Activated gamma-delta T cell treated with Interleukin-2 at 50 U/mL for 16 hours (primary cell): ENCODE data around the gene HPS4.
"Not testable (repeated sequence)": the region's sequence is repeated elsewhere in the genome, so short reads cannot be mapped to it uniquely, and the experiment has no call there.

ENCODE experiments used
- DNase-seq: peaks from one replicate; pipeline ENCODE4 v3.0.0-alpha.2; 2020

The HPS4 gene

DNA sequence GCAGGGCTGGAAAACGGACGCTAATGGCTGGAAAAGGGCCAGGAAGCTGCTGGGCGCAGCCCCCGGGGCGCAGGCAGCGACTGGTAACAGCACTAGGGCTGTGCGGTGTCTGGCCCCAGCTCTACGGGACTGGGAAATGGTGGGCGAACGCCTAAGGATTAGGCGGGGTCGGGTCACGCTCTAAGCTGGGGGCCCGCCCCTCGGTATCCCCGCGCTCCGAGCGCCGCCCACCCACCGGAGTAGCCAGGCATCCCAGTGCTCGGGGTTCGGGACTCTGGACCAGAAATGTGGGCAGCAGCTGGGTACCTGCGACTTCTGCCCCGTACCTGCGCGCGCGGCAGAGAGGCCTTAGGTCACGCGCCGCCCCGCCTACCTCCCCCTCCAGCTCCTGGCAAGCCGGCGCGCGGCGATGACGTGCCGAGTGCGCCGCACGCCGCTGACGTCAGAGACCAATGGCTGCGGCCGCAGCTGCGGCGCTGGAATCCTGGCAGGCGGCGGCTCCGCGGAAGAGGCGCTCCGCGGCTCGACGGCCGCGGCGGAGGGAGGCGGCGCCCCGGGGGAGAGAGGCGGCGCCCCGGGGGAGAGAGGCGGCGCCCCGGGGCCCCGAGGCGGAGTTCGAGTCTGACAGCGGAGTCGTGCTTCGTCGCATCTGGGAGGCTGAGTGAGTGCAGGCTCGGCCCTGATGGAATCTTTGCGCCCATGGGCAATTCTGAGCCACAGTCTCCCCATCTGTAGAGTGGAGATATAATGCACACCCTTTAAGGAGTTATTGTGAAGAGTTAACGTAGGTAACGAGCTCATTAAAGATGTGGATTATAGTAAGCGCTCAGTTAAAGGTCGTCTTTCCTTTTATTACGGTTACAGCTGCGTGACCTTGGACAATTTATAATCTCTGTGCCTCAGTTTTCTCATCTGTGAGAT is at the start of gene HPS4, which contains the start of gene SRRD:
HPS4 (minus strand) TSS at position 345 of the 921 bp plus-strand sequence. CDS start 2,021 bp downstream, outside the sequence.
SRRD (plus strand) TSS at position 439 of the 921 bp plus-strand sequence; CDS start at position 453, 14 bp downstream.
- peak; percentile 88 for DNase-seq

DNA sequence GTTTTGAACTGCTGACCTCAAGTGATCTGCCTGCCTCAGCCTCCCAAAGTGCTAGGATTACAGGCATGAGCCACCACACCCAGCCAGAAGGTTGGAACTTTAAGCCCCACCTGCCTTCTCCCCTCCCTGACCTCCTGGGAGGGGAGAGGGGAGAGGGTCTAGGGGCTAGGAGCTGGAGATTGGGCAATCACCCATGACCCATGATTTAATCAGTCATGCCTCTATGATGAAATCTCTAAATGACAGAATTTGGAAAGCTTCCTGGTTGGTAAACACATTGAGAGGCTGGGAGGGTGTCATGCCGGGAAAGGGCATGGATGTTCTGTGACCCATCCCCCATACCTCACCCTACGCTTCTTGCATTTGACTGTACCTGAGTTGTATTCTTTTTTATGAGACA is 45.8 kb upstream of the HPS4 start:
- DNase-seq, result no peak

DNA sequence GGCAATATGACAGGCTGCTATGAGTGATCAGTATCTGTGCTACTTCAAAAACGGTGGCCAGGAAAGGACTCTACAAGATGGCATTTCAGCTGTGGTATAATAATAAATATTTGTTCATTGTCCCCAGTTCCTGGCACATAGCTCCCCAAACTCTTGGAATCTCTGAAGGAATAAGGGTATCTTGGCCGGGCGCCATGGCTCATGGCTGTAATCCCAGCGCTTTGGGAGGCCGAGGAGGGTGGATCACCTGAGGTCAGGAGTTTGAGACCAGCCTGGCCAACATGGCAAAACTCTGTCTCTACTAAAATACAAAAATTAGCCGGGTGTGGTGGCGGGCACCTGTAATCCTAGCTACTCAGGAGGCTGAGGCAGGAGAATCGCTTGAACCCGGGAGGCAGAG is 44.9 kb upstream of the HPS4 start:
- not testable (repeated sequence) for DNase-seq

DNA sequence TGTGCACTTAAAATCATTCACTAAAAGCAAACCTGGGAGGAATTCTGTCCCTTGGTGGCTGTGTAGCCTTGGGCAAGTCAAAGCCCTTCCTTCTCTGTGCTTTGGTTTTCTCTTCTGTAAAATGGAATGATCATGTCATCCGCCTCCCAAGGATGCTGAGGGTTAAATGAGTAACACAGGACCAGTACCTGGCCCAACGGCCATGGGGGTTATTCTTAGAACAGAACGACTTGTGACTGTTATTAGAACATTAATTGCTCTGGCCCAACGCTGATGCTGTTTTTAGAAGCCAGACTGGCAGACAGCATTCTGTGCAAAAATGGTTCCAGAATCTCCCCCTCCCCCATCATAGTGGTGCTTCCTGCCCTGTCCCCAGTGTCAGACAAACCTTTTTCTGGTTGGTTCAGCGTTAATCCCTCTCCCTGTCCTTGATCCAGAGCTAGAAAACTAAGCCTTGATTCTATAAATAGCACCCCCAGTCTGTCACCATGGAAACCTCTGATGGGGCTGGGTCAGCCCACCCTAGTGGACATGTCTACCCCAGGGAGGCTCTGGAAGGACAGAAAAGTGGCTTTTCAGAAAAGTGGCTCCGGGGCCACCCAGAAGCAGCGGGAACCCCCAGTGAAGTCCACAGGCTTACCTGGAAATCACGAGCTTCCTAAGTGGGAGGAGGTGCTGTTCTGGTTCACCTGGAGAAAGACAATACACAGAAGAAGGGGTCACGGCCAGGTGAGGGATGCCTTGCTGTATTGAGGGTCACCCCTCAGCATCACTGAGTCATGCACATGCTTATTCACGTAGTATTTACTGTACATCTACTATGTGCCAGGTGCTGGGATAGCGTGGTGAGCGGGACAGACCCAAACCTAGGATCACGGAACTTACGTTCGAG is 44.2 kb upstream of the HPS4 start:
- no peak for DNase-seq

DNA sequence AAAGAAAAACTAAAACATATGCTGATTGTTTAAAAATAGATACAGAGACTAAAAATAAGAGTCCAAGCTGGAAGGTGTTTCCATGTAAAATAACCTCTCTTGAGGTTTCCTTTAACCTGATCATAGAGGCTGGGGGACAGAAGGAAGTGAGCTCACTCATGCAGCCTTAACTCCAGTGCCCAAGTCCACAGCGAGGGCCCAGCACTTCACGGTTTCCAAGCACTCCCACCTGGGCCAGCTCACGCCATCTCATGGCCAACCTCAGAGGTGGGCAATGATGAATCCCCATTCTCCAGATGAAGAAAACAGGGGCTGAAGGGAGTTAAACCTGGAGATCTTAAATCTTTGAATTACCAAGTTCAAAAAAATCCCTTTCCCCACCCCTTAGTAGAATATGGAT is 43.6 kb upstream of the HPS4 start:
- no peak for DNase-seq

DNA sequence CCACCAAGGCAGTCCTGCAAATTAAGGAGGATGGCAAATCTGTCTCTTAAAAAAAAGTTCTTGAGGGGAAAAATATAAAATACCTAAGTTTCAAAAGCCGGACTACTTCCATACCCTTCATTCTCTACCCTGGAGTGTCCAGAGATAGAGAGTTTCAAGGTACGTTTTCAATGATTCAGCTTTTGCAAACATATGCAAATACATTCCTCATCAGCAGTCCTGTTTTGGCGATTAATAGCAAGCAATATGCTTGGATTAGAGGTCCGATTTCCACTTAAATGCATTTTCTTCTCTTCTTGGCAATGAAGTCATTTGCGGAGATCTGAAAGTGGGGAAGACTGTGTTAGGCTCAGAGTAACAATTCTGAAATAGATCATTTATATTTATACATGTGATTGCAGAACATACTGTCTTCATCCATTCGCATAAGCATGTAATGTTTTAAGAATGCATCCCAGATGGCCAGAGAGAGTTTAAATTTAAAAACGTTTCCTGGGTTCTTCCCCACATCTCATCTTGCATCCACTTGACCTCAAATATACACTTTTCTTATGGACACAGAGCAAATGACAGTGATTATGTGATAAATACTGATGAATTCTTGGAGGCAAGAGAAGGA is 42.5 kb upstream of the HPS4 start:
- DNase-seq, result no peak

DNA sequence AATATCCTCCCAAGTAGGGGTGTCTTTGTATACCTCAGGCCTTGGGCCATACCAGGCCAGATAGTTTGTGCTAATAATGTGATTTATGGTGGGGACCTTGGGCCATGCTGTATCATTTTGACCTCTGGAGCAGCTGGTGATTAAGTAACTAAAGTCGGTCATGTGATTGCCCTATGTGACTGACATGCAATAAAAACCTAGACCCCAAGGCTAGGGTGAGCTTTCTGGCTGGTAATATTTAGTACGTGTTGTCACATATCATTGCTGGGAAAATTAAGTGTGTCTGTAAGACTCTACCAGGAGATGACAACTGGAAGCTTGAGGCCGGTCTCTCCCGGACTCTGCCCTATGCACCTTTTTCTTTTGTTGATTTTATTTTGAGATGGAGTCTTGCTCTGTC is 41.3 kb upstream of the HPS4 start:
- DNase-seq, result no peak

DNA sequence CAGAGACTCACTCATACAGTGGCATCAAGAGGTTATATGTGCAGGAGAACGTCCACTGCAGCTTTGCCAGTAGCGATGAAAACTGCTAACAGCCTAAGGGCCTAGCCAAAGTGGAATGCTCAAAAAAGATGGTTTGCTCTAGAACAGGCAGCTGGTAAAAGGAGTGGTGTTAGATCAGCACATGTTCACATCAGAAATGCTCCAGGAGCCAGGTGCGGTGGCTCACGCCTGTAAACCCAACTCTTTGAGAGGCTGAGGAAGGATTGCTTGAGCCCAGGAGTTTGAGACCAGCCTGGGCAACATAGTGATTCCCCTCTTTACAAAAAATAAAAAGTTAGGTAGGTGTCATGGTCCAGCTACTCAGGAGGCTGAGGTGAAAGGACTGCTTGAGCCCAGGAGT is 39.0 kb upstream of the HPS4 start:
- no peak for DNase-seq

DNA sequence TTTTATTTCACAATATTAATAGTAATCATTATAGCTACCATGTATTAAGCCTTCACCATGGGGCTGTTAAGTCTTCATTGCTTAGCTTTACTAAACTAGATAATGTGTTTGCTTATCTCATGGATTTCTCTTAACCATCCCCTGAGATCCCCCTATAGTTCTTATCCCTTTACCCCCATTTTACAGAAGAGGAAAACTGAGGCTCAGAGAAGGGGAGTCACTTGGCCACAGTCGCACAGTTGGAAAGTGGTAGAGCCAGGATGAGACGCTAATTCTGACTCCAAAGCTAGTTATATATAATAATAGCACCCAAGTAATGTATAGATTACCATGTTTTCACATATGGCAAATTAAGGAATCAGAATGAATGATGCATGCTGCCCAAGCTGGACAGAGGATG is 38.4 kb upstream of the HPS4 start:
- no peak for DNase-seq

DNA sequence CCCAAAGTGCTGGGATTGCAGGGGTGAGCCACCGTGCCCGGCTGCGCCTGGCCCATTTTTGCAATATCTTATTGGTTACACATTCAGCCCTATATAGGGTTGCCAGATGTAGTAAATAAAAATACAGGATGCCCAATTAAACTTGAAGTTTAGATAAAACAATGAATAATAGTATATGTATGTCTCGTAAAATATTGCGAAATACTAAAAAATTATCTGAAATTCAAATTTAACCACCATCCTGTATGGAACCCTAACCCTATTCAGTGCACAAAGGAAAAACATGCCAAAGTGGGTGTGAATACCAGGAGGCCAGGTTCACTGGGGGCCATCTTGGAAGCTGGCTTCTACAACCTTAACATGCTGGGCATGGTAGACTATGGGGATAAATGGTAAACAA is 33.8 kb upstream of the HPS4 start:
- DNase-seq, result no peak

DNA sequence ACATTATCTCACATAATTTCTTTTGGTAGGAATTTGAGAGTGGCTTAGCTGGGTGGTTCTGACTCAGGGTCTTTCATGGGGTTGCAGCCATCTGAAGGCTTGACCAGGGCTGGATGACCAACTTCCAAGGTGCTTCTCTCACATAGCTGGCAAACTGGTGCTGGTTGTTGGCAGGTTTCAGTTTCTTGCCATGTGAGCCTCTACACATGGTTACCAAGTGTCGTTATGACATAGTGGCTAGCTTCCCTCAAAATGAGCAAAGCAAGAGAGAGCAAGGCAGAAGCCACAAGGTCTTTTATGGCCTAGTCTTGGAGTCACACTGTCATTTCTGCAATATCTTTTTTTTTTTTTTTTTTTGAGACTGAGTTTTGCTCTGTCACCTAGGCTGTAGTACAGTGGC is 32.9 kb upstream of the HPS4 start:
- DNase-seq, result no peak

DNA sequence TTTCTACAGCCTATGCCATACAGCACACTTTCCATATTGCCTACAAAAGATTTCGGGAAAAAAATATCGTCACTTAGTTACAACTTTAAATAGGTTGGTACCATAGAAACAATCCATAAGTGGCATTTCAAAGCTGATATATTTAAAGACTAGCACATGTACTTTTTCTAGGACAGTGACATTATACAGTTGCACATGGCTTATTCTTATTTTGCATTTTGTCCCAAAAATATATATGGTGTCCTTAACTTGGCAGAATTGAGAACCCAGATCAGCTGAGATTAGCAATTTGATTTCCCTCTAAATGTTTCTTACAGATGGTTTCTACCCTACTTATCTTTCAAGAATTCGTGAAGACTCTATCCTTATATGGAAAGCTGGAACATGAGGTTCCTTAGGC is 32.3 kb upstream of the HPS4 start:
- DNase-seq, result no peak

DNA sequence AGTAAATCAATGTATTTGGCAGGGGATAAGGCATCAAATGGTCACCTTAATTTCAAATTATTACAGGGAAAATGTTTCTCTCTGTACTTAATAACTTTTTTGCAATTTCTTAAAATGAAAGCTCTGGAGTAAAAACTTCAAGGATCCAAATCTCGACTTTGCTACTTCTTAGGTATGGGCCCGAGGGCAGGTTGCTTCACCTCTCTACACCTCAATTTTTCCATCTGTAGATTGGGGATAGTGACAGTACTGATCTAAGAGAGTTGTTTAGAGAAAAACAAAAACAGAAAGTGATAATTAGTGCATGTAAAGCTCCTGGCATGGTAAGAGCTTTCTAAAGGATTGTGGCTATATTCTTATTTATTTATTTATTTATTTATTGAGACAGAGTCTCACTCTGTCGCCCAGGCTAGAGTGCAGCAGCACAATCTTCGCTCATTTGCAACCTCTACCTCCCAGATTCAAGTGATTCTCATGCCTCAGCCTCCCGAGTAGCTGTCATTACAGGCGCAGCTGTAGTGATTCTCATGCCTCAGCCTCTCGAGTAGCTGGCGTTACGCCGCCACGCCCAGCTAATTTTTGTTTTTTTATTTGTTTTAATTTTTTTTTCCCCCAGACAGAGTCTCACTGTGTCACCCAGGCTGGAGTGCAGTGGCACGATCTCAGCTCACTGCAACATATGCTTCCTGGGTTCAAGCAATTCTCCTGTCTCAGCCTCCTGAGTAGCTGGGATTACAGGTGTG is 31.0 kb upstream of the HPS4 start:
- DNase-seq, result no peak

DNA sequence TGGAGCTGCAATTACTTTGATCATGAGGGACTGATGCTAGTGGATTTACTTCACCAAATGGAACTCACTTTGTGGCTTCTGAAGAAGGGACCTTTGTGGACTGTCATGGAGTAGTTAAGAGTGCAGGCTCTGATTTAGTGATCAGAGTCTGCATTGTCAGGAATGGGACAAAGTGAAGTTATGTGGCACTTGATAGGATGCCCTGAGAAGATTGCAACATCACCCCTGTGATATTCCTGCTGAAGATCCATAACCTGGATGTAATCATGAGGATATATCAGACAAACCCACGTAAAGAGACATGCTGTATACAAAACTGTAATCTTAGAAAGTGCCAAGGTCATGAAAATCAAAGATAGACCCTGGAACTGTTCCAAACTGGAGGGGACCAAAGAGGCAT is 30.3 kb upstream of the HPS4 start:
- DNase-seq, result no peak

DNA sequence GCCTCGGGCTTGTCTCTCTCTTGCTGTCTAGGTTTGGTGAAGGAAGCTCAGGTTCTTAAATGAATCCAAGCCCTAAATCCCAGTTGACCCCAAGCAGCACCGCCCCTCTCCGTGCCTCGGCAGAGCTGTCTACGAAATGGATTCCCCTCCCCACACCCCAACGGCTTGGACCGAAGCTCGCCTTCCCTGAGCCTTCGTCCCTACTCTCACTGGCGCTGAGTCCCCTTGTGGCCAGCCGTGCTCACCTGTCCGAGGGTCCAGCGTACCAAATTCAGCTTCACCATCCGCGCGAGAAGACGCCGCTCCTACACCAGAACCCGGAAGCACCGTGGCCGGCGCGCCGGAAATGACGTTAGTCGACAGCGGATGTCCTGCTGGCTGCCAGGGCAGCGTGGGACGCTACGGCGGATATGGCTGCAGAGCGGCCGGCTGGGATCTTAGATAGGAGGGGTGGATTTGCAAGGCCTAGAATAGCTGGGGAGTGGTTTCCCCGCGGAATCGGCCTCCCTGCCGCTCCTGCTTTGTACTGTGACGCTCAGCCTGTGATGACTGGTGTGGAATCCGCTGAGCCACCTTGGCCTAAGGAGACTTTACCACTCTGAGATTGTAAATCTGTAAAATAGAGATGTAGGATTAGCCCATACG is 28.7 kb upstream of the HPS4 start, which contains the start of gene TFIP11:
TFIP11 (minus strand) TSS at position 325 of the 645 bp plus-strand sequence. CDS start 2,201 bp downstream, outside the sequence.
- DNase-seq, result peak; percentile 88

DNA sequence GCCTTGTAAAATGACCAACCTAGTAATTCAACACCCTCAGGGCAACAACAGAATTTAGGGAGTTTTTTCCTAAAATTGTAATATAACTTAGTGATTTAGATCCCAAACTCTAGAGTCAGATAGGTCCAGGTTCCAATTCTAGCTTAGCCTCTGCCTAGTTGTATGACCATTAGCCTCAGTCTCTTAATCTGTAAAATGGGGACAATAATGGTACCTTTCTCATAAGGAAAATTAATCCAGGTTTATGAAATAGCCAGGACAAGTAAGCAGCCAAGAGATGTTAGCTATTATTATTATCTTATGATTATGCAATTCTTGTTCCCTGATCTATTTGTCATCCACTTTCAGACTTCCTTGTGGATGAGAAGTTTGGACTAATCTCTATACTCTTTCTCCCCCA is 24.6 kb upstream of the HPS4 start:
- DNase-seq, result no peak

DNA sequence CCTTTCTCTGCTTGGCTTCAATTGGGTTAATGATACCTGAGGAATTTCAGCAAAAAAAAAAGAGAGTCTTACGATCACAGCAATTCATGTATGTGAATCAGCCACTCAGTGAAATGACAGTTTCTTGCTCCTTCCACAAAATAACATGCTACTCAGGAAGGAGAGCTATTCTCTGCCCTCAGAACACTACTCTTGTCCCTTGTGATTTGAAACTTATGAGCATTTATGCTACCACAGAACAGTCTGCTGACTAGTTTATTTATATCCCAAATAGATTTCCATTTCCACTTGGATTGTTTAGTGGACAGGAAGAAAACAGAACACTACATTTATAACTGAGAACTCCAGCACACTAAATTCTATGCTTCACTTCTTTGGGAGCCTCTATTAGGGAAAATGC is 20.2 kb upstream of the HPS4 start:
- no peak for DNase-seq

DNA sequence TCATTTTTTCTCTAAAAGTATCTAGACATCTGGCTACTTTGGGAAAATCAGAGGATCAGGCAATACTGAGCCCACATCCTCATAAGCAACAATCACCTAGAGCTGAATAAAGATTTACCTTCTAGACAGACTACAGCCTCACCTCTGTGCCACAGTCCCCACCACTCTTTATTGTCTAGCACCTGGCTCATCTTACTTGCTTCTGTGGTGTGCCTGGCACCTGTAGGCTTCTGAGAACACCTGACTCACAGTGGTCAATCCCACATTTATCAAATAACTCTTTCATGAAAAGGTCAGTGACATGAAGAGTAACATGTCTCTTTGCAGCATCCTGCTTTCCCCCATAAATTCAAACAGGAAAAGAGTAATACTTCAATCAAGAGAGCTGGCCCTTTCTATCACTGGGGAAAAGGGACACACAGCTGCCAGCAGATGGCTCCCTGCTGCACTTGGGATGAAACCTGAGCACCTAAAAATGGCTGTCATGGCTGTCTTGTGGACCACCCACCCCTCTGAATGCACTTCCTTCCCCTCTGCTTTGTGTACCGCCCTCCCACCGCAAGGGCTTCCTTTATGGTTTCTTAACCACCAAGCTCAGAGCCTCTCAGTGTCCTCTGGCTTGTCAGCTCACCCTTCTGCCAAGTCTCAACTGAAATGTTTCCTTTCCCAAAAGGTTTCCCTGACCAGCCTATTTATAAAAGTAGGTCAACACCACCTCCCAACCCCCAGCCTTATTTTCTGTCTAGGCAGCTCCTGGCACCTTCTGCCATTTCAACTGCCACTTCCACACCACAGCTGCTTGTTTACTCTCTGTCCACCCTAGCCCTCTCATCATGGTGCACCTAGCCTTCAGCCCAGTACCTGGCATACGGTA is 19.3 kb upstream of the HPS4 start:
- peak; percentile 68 for DNase-seq

DNA sequence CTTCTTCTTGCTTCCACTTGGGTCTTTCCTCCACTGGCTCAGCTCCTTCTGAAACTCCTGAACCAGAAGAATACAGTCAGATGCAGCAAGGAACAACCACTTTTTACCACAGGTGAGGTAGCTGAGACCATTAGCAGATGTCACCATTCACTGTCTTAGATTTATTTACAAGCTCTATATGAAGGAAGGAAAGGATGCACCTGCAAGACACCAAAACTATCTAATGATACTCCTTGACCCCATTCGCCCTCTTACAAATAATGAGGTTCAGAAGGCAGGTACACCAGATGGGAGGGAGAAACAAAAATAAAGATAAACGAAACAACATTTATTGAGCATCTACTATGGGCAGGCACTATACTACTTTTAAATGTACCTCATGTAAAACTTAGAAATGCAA is 18.4 kb upstream of the HPS4 start:
- DNase-seq, result no peak

DNA sequence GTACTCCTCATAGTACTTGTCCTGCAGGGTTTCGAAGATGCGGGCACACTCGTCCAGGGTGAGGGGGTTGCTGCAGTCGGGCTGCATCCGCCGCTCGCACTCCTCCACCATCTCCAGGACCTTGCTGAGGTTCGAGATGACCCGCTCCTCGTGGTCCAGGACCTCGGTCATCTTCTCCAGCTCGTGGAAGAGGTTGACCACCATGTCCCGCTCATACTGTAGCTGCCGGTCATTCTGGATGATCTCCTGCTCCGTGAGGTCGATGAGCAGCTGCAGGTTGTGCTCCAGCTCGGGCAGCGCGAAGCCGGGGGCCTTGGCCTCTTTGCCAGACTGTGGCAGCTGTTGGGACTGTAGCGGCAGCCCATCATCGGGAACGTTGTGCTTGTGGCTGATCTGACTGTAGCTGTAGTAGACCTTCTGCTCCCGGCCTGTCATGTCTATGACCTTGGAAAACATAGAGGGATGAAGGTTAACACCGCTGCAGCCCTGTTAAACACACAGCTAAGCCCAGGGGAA is 15.7 kb upstream of the HPS4 start:
- no peak for DNase-seq

DNA sequence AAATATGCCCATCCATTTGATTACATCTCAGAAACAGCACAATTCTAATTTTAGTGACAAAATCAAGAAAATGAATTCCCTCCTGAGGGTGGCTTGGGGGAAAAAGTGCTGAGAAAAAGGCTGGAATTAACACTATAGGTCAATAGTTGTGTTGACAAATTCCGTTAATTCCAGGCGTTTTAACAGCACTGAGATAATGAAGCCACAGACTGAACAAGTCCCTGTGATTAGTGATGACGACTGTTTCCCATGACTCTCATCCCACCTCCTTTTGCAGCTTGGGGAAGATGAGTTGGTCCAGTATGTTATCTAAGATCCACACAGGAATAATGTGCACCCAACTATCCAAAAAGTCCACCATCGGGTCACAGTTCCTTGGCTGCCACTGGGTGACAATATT is 12.9 kb upstream of the HPS4 start:
- no peak for DNase-seq
